ENCODE results near the gene CBFA2T2.

CBFA2T2 gene

DNA sequence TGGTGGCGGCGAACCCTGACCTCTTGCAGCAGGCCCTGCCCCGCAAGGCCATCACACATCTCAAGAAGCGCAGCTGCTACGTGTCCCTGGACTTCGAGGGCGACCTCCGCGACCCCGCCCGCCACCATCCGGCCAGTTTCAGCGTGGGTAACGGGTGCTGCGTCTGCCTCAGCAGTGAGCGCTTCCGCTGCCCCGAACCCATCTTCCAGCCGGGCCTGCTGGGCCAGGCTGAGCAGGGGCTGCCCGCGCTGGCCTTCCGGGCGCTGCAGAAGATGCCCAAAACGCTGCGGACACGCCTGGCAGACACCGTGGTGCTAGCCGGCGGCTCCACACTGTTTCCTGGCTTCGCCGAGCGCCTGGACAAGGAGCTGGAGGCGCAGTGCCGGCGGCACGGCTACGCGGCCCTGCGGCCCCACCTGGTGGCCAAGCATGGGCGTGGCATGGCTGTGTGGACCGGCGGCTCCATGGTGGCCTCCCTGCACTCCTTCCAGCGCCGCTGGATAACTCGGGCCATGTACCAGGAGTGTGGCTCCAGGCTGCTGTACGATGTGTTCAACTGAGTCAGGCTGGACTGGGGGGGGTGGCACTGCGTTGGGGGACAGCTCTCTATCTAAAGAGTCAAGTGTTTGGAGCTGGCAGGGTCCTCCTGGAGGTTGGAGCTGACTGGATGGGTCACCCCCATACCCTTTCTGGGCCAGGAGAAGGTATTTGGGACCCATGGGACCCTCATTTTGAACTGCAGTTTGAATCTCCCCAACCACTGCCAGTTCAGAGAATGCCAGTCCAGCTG is 178.0 kb downstream of the CBFA2T2 start:
- TF ChIP-seq, protein P1, sequence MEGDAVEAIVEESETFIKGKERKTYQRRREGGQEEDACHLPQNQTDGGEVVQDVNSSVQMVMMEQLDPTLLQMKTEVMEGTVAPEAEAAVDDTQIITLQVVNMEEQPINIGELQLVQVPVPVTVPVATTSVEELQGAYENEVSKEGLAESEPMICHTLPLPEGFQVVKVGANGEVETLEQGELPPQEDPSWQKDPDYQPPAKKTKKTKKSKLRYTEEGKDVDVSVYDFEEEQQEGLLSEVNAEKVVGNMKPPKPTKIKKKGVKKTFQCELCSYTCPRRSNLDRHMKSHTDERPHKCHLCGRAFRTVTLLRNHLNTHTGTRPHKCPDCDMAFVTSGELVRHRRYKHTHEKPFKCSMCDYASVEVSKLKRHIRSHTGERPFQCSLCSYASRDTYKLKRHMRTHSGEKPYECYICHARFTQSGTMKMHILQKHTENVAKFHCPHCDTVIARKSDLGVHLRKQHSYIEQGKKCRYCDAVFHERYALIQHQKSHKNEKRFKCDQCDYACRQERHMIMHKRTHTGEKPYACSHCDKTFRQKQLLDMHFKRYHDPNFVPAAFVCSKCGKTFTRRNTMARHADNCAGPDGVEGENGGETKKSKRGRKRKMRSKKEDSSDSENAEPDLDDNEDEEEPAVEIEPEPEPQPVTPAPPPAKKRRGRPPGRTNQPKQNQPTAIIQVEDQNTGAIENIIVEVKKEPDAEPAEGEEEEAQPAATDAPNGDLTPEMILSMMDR (IDR thresholded peaks at IDR 0.05; ENCODE audit: low read depth, low read length, missing control alignments): peak; percentile 82
- in situ Hi-C loops (cut with HindIII; ENCODE audit: low pct_ligation_motif_present, low sequenced_read_pairs): no loop called here
- Histone ChIP-seq H3K27ac (no peak overlapping the region), H3K4me3 (ENCODE audit: low read depth, low read length) (peak overlapping the region; percentile 57), H3K27me3 (replicated peaks) (no peaks in the 10 kb centered on the region), H3K36me3 (replicated peaks) (no peaks in the 10 kb centered on the region)
- DNase-seq: peak; percentile 54

GRCh38 chr20:33668466-33669155 is 178.7 kb downstream of the CBFA2T2 start:
- H3K27ac ChIP-seq: no peak overlapping the region
- in situ Hi-C loops (cut with HindIII; ENCODE audit: low pct_ligation_motif_present, low sequenced_read_pairs): no loop called here
- DNase-seq: no peak
- TF ChIP-seq, protein P1 (IDR thresholded peaks at IDR 0.05; ENCODE audit: low read depth, low read length, missing control alignments): no peak
- H3K27me3 ChIP-seq (replicated peaks): no peaks in the 10 kb centered on the region
- H3K4me3 ChIP-seq (ENCODE audit: low read depth, low read length): no peak overlapping the region
- no peaks in the 10 kb centered on the region for H3K36me3 ChIP-seq (replicated peaks)

DNA sequence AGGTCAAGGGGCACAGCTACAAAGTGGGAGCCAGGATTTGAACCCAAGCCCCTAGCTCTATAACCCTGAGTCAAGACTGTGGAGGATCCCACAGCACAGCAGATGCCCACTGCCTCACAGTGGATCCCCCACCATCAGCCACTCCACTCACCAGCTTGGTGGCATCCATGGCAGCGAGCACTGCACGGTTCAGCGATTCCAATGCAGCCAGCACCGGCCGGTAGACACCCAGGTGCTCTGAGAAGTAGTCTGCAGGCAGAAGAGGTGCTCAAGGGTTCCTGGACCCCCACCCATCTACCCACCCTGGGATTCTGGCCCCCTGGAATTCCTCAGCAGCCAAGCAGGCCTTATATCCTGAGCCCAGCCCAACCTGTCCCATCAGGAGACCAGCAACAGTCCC is 179.3 kb downstream of the CBFA2T2 start:
- no peak overlapping the region for H3K4me3 ChIP-seq (ENCODE audit: low read depth, low read length)
- TF ChIP-seq, protein P1 (IDR thresholded peaks at IDR 0.05; ENCODE audit: low read depth, low read length, missing control alignments): no peak
- no peak for DNase-seq
- no peaks in the 10 kb centered on the region for H3K27me3 ChIP-seq (replicated peaks)
- no peaks in the 10 kb centered on the region for H3K36me3 ChIP-seq (replicated peaks)
- H3K27ac ChIP-seq: no peak overlapping the region
- in situ Hi-C loops (cut with HindIII; ENCODE audit: low pct_ligation_motif_present, low sequenced_read_pairs): no loop called here

DNA sequence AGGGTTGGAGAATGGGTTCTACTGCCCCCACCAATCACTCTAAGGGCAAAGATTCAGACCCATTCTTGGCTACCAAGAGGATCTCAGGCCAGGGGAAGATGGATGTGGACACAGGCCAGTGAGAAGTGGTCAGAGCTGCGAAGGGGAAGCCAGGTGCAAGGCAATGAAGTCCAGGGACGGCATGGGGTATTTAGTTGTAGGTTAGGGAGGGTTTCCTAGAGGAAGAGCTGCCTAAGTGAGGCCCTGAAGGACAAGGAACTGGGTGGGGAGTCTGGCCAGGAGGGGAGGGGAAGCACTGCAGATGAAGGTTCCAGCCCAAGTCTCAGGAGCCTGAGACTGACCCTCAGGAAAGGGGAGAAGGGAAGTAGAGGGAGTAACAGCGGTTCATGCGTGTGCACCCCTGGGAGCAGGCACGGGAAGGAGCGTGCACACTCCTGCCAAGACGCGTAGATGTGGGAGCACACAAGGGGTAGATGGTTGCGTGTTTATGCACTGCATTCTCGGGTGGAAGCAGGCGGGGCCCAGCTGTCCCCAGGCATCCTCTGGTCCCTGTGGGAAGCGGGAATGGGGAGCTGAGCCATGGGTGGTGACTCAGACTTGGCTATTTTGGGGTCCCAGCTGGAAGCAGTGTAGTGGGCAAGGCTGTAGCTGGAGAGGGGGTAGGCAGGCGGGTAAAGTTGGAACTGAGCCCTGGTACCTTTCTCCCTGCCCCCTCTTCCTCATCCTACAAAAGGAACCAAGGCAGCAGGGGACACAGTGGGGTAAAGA is 180.2 kb downstream of the CBFA2T2 start:
- Histone ChIP-seq H3K36me3 (replicated peaks) (no peaks in the 10 kb centered on the region), H3K4me3 (ENCODE audit: low read depth, low read length) (no peak overlapping the region), H3K27ac (no peak overlapping the region), H3K27me3 (replicated peaks) (no peaks in the 10 kb centered on the region)
- TF ChIP-seq, protein P1 (IDR thresholded peaks at IDR 0.05; ENCODE audit: low read depth, low read length, missing control alignments): no peak
- in situ Hi-C loops (cut with HindIII; ENCODE audit: low pct_ligation_motif_present, low sequenced_read_pairs): no loop called here
- DNase-seq: no peak

DNA sequence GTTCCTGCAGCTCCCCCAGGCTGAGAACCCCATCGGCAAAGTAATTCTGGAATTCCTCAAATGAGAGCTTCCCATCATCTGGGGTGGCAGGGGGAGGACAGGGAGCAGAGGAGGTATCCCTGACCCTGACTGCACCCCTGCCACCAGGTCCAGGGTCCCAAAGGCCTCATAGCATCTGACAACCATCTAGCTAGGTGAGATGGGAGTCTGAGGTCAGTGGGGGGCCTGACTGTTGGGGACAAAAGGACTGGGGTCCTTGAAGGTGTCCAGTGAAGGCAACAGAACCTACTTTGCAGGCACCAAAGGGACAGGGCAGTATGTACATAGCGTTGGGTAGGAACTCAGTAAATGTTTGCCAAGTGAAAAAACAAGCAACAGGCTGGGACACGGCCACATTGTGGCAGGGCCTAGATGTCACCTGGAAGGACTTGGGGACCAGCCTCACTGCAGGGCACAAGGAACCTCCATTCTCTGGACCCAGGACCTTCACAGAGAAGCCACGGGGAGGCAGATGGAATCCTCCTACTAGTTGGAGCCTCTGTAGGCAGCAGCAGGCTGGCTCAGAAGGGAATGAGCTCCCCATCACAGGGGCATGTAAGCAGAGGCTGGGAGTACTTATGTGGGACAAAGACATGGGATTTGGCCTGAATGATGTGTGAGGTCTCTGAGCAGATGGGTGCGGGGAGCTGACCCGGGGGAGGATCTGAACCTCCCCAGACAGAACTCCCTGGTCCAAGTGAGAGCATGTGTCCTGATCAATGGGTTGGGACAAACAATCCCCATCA is 181.0 kb downstream of the CBFA2T2 start:
- no peak for DNase-seq

More for the DNA sequence above, 181.0 kb downstream of the CBFA2T2 start:
- no peak overlapping the region for H3K27ac ChIP-seq
- no peaks in the 10 kb centered on the region for H3K36me3 ChIP-seq (replicated peaks)
- in situ Hi-C loops (cut with HindIII; ENCODE audit: low pct_ligation_motif_present, low sequenced_read_pairs): no loop called here
- no peaks in the 10 kb centered on the region for H3K27me3 ChIP-seq (replicated peaks)
- no peak overlapping the region for H3K4me3 ChIP-seq (ENCODE audit: low read depth, low read length)
- TF ChIP-seq, protein P1 (IDR thresholded peaks at IDR 0.05; ENCODE audit: low read depth, low read length, missing control alignments): no peak
